Mesothelial cell of epicardium (in vitro differentiated cells): Measurements from ENCODE around the gene PLEKHA7. TPM values are rescaled to one million over a fixed set of nuclear protein-coding genes. Genes with fewer than 3 reads are reported as not detected.

Experiments
- DNase-seq, 2 experiments: peaks; one replicate each; pipeline ENCODE4 v3.0.0; 2021; ENCODE audit warnings: low spot score in 2 of 2; ENCODE audit not compliant: unreplicated experiment in 2 of 2
- H3K27ac Mint-ChIP-seq: 2 replicates; pipeline ENCODE4 v1.8.0; 2021; ENCODE audit warnings: mixed read lengths
- H3K27me3 Mint-ChIP-seq: 2 replicates; pipeline ENCODE4 v1.8.0; 2021; ENCODE audit warnings: low read depth, mixed read lengths
- H3K36me3 Mint-ChIP-seq: 2 replicates; pipeline ENCODE4 v1.8.0; 2021; ENCODE audit warnings: mixed read lengths
- H3K4me1 Mint-ChIP-seq: 2 replicates; pipeline ENCODE4 v1.8.0; 2021; ENCODE audit warnings: mixed read lengths
- H3K4me3 Mint-ChIP-seq: 2 replicates; pipeline ENCODE4 v1.8.0; 2021; ENCODE audit warnings: mild to moderate bottlenecking, moderate library complexity, mixed read lengths
- H3K9me3 Mint-ChIP-seq: 2 replicates; pipeline ENCODE4 v1.8.0; 2021; ENCODE audit warnings: mixed read lengths
- total RNA-seq: library from RNA; stranded (reverse); gene quantifications from 3 replicates; pipeline ENCODE4 v1.2.1, GENCODE V29; 2021
- TF ChIP-seq, protein P1 (sequence below): fragments of 200-600 bp; sonication (generic); IDR thresholded peaks from one replicate; pipeline ENCODE4 v1.5.0; 2021; ENCODE audit warnings: antibody characterized with exemption; ENCODE audit not compliant: unreplicated experiment

Gene PLEKHA7
- total RNA-seq, 1 donor from 2014 or later, result 30.5 TPM

DNA sequence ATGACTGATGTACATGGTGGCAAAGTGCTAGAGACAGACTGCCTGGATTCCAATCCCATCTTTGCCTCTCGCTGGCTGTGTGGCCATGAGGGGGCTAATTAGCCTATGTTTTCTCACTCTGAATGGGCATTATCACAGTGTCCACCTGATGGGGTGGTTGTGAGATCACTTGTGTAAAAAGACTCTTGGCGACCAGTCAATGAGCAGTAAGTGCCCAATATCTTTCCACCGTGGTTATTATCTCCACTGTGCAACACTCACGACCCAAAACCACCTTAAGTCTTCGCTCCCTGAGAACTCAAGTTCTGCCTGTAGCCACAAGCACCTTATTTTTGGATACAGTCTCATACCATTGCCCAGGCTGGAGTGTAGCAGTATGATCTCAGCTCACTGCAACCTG lies 52.1 kb downstream of the PLEKHA7 start:
- Mint-ChIP-seq H3K27ac (no peak overlapping the region), H3K4me3 (no peak overlapping the region), H3K9me3 (no peaks in the 10 kb centered on the region), H3K36me3 (no peaks in the 10 kb centered on the region), H3K27me3 (no peaks in the 10 kb centered on the region), H3K4me1 (peaks cover 10% of the 10 kb centered on the region)
- TF ChIP-seq, protein P1, sequence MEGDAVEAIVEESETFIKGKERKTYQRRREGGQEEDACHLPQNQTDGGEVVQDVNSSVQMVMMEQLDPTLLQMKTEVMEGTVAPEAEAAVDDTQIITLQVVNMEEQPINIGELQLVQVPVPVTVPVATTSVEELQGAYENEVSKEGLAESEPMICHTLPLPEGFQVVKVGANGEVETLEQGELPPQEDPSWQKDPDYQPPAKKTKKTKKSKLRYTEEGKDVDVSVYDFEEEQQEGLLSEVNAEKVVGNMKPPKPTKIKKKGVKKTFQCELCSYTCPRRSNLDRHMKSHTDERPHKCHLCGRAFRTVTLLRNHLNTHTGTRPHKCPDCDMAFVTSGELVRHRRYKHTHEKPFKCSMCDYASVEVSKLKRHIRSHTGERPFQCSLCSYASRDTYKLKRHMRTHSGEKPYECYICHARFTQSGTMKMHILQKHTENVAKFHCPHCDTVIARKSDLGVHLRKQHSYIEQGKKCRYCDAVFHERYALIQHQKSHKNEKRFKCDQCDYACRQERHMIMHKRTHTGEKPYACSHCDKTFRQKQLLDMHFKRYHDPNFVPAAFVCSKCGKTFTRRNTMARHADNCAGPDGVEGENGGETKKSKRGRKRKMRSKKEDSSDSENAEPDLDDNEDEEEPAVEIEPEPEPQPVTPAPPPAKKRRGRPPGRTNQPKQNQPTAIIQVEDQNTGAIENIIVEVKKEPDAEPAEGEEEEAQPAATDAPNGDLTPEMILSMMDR, result no peak
- DNase-seq, result no peak

DNA sequence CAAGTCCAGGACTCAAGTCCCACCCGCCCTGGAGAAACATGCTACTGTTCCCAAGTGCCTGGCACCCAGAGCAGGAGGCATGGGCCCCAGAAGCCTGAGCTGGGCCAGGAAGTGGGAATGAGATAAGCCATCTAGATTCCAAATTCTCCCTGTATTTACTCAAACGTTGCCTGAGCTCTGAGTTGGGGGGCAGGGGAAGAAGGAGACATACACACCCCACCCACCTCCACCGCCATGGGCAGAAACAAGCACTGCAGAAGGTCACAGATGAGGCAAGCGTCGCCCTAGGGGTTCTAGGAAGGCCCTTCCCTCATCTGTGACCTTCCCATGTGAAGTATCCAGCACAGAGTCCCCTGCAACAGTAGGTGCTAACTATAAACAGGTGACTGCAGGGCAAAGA lies 54.0 kb downstream of the PLEKHA7 start:
- no peaks in the 10 kb centered on the region for H3K27me3 Mint-ChIP-seq
- DNase-seq, result no peak
- peak overlapping the region; percentile 37 for H3K27ac Mint-ChIP-seq
- no peaks in the 10 kb centered on the region for H3K9me3 Mint-ChIP-seq
- TF ChIP-seq, protein P1, result no peak
- peaks cover 9% of the 10 kb centered on the region for H3K4me1 Mint-ChIP-seq
- no peak overlapping the region for H3K4me3 Mint-ChIP-seq
- no peaks in the 10 kb centered on the region for H3K36me3 Mint-ChIP-seq

DNA sequence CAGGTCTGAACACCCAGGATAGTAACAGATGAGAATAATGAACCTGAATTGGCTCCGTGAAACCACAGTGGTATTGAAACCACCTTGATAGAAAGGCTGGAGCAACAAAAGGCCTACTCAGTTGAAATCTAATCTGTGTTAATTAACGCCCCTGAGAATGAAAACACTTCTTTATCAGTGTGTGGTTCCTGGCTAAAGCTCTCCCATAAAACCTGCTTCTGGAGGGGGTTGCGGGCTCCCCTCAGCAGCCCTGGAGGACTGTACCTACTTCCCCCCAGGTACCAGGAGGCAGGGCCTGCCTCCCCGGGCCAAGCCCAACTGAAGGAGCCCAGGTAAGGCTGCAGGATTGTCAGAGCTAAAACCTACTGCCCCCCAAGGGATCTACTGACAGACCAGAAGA lies 54.6 kb downstream of the PLEKHA7 start:
- no peak overlapping the region for H3K4me3 Mint-ChIP-seq
- no peaks in the 10 kb centered on the region for H3K36me3 Mint-ChIP-seq
- no peak overlapping the region for H3K27ac Mint-ChIP-seq
- TF ChIP-seq, protein P1, result no peak
- no peaks in the 10 kb centered on the region for H3K27me3 Mint-ChIP-seq
- no peaks in the 10 kb centered on the region for H3K9me3 Mint-ChIP-seq
- no peak for DNase-seq
- peaks cover 9% of the 10 kb centered on the region for H3K4me1 Mint-ChIP-seq

DNA sequence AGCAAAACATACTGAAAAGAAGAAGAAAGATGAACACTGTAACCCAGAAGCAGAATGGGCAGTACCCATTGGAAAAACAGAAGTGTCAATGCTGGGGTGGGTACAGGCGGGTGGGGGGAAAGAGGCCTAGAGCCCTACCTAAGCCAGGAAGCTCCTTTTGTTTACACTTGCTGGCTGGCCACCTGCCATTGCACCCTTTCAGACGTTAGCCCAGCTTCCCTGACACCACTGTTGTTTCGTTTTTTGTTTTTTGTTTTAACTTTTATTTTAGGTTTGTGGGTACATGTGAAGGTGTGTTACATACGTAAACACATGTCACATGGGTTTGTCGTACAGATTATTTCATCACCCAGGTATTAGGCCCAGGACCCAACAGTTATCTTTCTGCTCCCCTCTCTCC lies 55.4 kb downstream of the PLEKHA7 start:
- no peak overlapping the region for H3K27ac Mint-ChIP-seq
- H3K4me1 Mint-ChIP-seq, result peaks cover 10% of the 10 kb centered on the region
- no peak overlapping the region for H3K4me3 Mint-ChIP-seq
- TF ChIP-seq, protein P1, result no peak
- no peak for DNase-seq
- no peaks in the 10 kb centered on the region for H3K27me3 Mint-ChIP-seq
- no peaks in the 10 kb centered on the region for H3K36me3 Mint-ChIP-seq
- no peaks in the 10 kb centered on the region for H3K9me3 Mint-ChIP-seq

DNA sequence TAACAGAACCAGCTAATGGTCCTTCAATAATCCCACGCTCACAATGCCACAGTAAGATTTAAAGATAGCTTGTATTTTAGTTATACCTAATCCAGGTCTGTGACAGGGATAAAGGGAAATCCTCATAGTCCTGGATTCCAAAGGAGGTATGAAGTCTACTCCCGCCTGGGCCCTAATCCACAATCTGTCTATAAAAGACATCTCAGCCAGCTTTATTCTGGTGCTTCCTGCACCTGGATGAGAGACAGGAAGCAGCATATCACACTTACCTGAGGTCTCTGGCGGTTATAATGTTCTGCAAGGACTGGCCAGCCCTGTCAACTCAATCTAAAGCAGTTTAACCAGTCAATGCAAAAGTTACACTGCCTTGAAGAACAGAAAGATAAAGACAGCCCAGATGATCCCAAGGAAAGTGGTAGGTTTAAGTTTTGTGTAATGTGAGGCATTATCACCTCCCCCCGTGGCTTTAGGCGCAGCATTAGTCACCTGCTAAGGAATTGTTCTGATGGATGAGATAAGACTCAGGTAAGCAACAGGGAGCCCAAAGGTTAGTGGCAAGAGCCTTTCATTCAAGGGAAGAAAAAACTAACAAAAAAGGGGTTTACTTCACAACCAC lies 57.6 kb downstream of the PLEKHA7 start:
- peaks cover 16% of the 10 kb centered on the region for H3K4me1 Mint-ChIP-seq
- TF ChIP-seq, protein P1, result no peak
- no peaks in the 10 kb centered on the region for H3K27me3 Mint-ChIP-seq
- H3K27ac Mint-ChIP-seq, result no peak overlapping the region
- H3K4me3 Mint-ChIP-seq, result no peak overlapping the region
- no peaks in the 10 kb centered on the region for H3K36me3 Mint-ChIP-seq
- no peaks in the 10 kb centered on the region for H3K9me3 Mint-ChIP-seq
- no peak for DNase-seq

DNA sequence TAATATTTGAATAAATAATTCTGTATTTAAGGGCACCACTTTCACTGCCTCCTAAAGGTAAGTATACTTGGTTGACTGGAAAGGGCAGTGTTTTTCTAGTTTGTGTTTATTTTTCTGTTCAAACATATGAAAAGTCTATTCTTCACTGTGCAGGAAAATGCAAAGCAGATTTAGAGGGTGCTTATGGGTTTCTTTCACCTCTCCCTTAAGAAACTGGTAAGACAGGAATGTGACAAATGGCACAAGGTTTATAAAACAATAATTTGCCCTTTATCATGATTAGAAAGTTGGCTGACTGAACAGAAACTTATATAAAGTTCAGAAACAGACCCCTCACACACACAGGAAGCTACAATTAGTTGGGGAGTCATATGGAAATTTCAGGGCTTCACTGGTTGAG lies 60.6 kb downstream of the PLEKHA7 start:
- H3K27me3 Mint-ChIP-seq, result no peaks in the 10 kb centered on the region
- H3K36me3 Mint-ChIP-seq, result no peaks in the 10 kb centered on the region
- no peak for DNase-seq
- H3K4me1 Mint-ChIP-seq, result peaks cover 10% of the 10 kb centered on the region
- no peak overlapping the region for H3K4me3 Mint-ChIP-seq
- TF ChIP-seq, protein P1, result no peak
- no peaks in the 10 kb centered on the region for H3K9me3 Mint-ChIP-seq
- H3K27ac Mint-ChIP-seq, result peak overlapping the region; percentile 71
